WTC11 (cell line): Measurements from ENCODE around the gene HECW1. TPM values are rescaled to one million over a fixed set of nuclear protein-coding genes. Genes with fewer than 3 reads are reported as not detected.

Experiments
- ARID4B ChIP-seq: sonication (generic); formaldehyde crosslinking; IDR thresholded peaks from 2 replicates; pipeline ENCODE4 v1.8.0; 2023; ENCODE audit warnings: missing genetic modification reagents, mild to moderate bottlenecking, borderline replicate concordance
- ATF1 ChIP-seq: sonication (generic); formaldehyde crosslinking; IDR thresholded peaks from 2 replicates; pipeline ENCODE4 v1.8.1; 2023; ENCODE audit warnings: mild to moderate bottlenecking, moderate library complexity, missing genetic modification reagents
- CREB1 ChIP-seq: sonication (generic); formaldehyde crosslinking; IDR thresholded peaks from 2 replicates; pipeline ENCODE4 v1.8.0; 2023; ENCODE audit warnings: mild to moderate bottlenecking, missing genetic modification reagents
- EMX1 ChIP-seq: fragments of 250-450 bp; sonication (Bioruptor Pico); IDR thresholded peaks from 2 replicates; pipeline ENCODE4 v1.8.0; 2021; ENCODE audit warnings: mild to moderate bottlenecking
- ERG ChIP-seq: fragments of 250-450 bp; sonication (Bioruptor Pico); IDR thresholded peaks from 2 replicates; pipeline ENCODE4 v1.8.0; 2021; ENCODE audit warnings: mild to moderate bottlenecking
- FOXJ3 ChIP-seq: sonication (generic); formaldehyde crosslinking; IDR thresholded peaks from 2 replicates; pipeline ENCODE4 v1.9.0; 2021; ENCODE audit warnings: missing genetic modification reagents, mild to moderate bottlenecking, borderline replicate concordance
- FOXP1 ChIP-seq: sonication (generic); formaldehyde crosslinking; IDR thresholded peaks from 2 replicates; pipeline ENCODE4 v1.8.0; 2022; ENCODE audit warnings: missing genetic modification reagents, mild to moderate bottlenecking, moderate library complexity, borderline replicate concordance
- GRHL2 ChIP-seq: fragments of 250-450 bp; sonication (Bioruptor Pico); IDR thresholded peaks from 2 replicates; pipeline ENCODE4 v1.8.0; 2022; ENCODE audit warnings: mild to moderate bottlenecking, moderate library complexity; ENCODE audit not compliant: insufficient replicate concordance, severe bottlenecking
- HMGA2 ChIP-seq: fragments of 250-450 bp; sonication (Bioruptor Pico); IDR thresholded peaks from 2 replicates; pipeline ENCODE4 v1.4.0; 2021; ENCODE audit warnings: mild to moderate bottlenecking, moderate library complexity
- IRF1 ChIP-seq: sonication (generic); formaldehyde crosslinking; IDR thresholded peaks from 2 replicates; pipeline ENCODE4 v1.8.0; 2023; ENCODE audit warnings: missing genetic modification reagents
- JUN ChIP-seq: sonication (generic); formaldehyde crosslinking; IDR thresholded peaks from 2 replicates; pipeline ENCODE4 v1.8.0; 2023; ENCODE audit warnings: mild to moderate bottlenecking, missing genetic modification reagents
- MLX ChIP-seq: sonication (generic); formaldehyde crosslinking; IDR thresholded peaks from 2 replicates; pipeline ENCODE4 v1.8.1; 2023; ENCODE audit warnings: mild to moderate bottlenecking, missing genetic modification reagents, moderate library complexity
- MYBL2 ChIP-seq: sonication (generic); formaldehyde crosslinking; IDR thresholded peaks from 2 replicates; pipeline ENCODE4 v1.8.1; 2023; ENCODE audit warnings: mild to moderate bottlenecking, moderate library complexity, missing genetic modification reagents
- NFYB ChIP-seq: sonication (generic); formaldehyde crosslinking; conservative IDR thresholded peaks from 2 replicates; pipeline ENCODE4 v1.8.0; 2022; ENCODE audit warnings: low read depth, missing genetic modification reagents
- NR1H2 ChIP-seq: sonication (generic); formaldehyde crosslinking; IDR thresholded peaks from 2 replicates; pipeline ENCODE4 v1.9.0; 2021; ENCODE audit warnings: mild to moderate bottlenecking, moderate library complexity, missing genetic modification reagents
- NR2C2 ChIP-seq: sonication (generic); formaldehyde crosslinking; IDR thresholded peaks from 2 replicates; pipeline ENCODE4 v1.8.0; 2022; ENCODE audit warnings: mild to moderate bottlenecking, missing genetic modification reagents
- OVOL2 ChIP-seq: fragments of 250-450 bp; sonication (Bioruptor Pico); IDR thresholded peaks from 2 replicates; pipeline ENCODE4 v1.9.0; 2021; ENCODE audit warnings: mild to moderate bottlenecking, borderline replicate concordance
- STAT6 ChIP-seq: sonication (generic); formaldehyde crosslinking; conservative IDR thresholded peaks from 2 replicates; pipeline ENCODE4 v1.8.1; 2023; ENCODE audit warnings: mild to moderate bottlenecking, low read depth, missing genetic modification reagents, moderate library complexity
- TP53 ChIP-seq: sonication (generic); formaldehyde crosslinking; IDR thresholded peaks from 2 replicates; pipeline ENCODE4 v1.8.1; 2023; ENCODE audit warnings: mild to moderate bottlenecking, missing genetic modification reagents
- USF1 ChIP-seq: sonication (generic); formaldehyde crosslinking; IDR thresholded peaks from 2 replicates; pipeline ENCODE4 v1.8.0; 2022; ENCODE audit warnings: mild to moderate bottlenecking, missing genetic modification reagents
- ZBTB43 ChIP-seq: sonication (generic); formaldehyde crosslinking; IDR thresholded peaks from 2 replicates; pipeline ENCODE4 v1.8.1; 2023; ENCODE audit warnings: mild to moderate bottlenecking, missing genetic modification reagents
- ZMAT4 ChIP-seq: fragments of 250-450 bp; sonication (Bioruptor Pico); IDR thresholded peaks from 2 replicates; pipeline ENCODE4 v1.9.0; 2021; ENCODE audit warnings: mild to moderate bottlenecking
- ZNF138 ChIP-seq: sonication (generic); formaldehyde crosslinking; conservative IDR thresholded peaks from 2 replicates; pipeline ENCODE4 v1.8.1; 2022; ENCODE audit warnings: mild to moderate bottlenecking, moderate library complexity, missing genetic modification reagents
- ZNF232 ChIP-seq: sonication (generic); formaldehyde crosslinking; IDR thresholded peaks from 2 replicates; pipeline ENCODE4 v1.8.0; 2022; ENCODE audit warnings: mild to moderate bottlenecking, missing genetic modification reagents
- ZNF263 ChIP-seq: sonication (generic); formaldehyde crosslinking; IDR thresholded peaks from 2 replicates; pipeline ENCODE4 v1.8.1; 2022; ENCODE audit warnings: low read depth, mild to moderate bottlenecking, moderate library complexity, missing genetic modification reagents
- ZNF396 ChIP-seq: fragments of 250-450 bp; sonication (Bioruptor Pico); IDR thresholded peaks from 2 replicates; pipeline ENCODE4 v1.8.0; 2021; ENCODE audit warnings: mild to moderate bottlenecking, moderate library complexity, borderline replicate concordance
- ZNF671 ChIP-seq: fragments of 250-450 bp; sonication (Bioruptor Pico); IDR thresholded peaks from 2 replicates; pipeline ENCODE4 v1.8.0; 2021; ENCODE audit warnings: mild to moderate bottlenecking
- total RNA-seq: library from RNA; stranded (reverse); gene quantifications from 3 replicates; pipeline ENCODE4 v1.2.3, GENCODE V29; 2021

HECW1 gene
- total RNA-seq, 1 experiment from 2014 or later: 6.1 TPM

GRCh38 chr7:43582503-43583423 is 470.3 kb downstream of the HECW1 start, which contains the start of gene STK17A (continued):
- TF ChIP-seq ERG (no peak), ATF1 (no peak), OVOL2 (CRISPR knock-in tag) (no peak), ZBTB43 (CRISPR knock-in tag) (no peak), MYBL2 (CRISPR knock-in tag) (0 out of 2 replicates have a peak, but pooled peaks have one; percentile 29), HMGA2 (no peak), MLX (no peak), USF1 (CRISPR knock-in tag) (peak; percentile 45; the same call in 1 of the 2 replicates), FOXP1 (CRISPR knock-in tag) (no peak; the same call in 1 of the 2 replicates), CREB1 (no peak), ARID4B (CRISPR knock-in tag) (no peak; the same call in 1 of the 2 replicates), ZNF232 (CRISPR knock-in tag) (no peak), GRHL2 (no peak), STAT6 (CRISPR knock-in tag) (no peak), TP53 (no peak), NR2C2 (no peak), EMX1 (CRISPR knock-in tag) (no peak), ZNF671 (CRISPR knock-in tag) (no peak), JUN (no peak), ZNF396 (CRISPR knock-in tag) (no peak), FOXJ3 (no peak), ZNF263 (CRISPR knock-in tag) (no peak), ZNF138 (CRISPR knock-in tag) (no peak), NR1H2 (no peak), ZMAT4 (no peak), IRF1 (CRISPR knock-in tag) (no peak), NFYB (CRISPR knock-in tag) (no peak)
